Peyer's patch (tissue), 4 donors: ENCODE data around the gene ABCA12.

Experiments
- POLR2A ChIP-seq, 2 donors: fragments of 450-650 bp; IDR thresholded peaks; one replicate each; pipeline ENCODE4 v1.5.1; 2017; ENCODE audit warnings: antibody characterized with exemption in 2 of 2, mild to moderate bottlenecking in 2 of 2, moderate library complexity in 2 of 2
- TF ChIP-seq, protein P1 (sequence below), 6 experiments: fragments of 450-650 bp in 4 of 6; fragments of 200-600 bp in 2 of 6; sonication (generic) in 1 of 6; IDR thresholded peaks; one replicate each; pipeline ENCODE4 v1.5.1; 2017 to 2019; ENCODE audit warnings: antibody characterized with exemption in 6 of 6, mild to moderate bottlenecking in 3 of 6, moderate library complexity in 1 of 6

- TF ChIP-seq, protein P1, sequence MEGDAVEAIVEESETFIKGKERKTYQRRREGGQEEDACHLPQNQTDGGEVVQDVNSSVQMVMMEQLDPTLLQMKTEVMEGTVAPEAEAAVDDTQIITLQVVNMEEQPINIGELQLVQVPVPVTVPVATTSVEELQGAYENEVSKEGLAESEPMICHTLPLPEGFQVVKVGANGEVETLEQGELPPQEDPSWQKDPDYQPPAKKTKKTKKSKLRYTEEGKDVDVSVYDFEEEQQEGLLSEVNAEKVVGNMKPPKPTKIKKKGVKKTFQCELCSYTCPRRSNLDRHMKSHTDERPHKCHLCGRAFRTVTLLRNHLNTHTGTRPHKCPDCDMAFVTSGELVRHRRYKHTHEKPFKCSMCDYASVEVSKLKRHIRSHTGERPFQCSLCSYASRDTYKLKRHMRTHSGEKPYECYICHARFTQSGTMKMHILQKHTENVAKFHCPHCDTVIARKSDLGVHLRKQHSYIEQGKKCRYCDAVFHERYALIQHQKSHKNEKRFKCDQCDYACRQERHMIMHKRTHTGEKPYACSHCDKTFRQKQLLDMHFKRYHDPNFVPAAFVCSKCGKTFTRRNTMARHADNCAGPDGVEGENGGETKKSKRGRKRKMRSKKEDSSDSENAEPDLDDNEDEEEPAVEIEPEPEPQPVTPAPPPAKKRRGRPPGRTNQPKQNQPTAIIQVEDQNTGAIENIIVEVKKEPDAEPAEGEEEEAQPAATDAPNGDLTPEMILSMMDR (IDR thresholded peaks at IDR 0.05), result no peak
- TF ChIP-seq POLR2A (IDR thresholded peaks at IDR 0.05), result no peak
Measured at GRCh38 chr2:214895469-214895868, 243.0 kb downstream of the ABCA12 start.
